ENCODE data around the gene FAM229A. TPM values are rescaled to one million over a fixed set of nuclear protein-coding genes. Genes with fewer than 3 reads are reported as not detected.

Gene FAM229A
- polyA plus RNA-seq, 2 of the 4 experiments (the other 2 are of a cell fraction) = 3.5 to 5.6 TPM

DNA sequence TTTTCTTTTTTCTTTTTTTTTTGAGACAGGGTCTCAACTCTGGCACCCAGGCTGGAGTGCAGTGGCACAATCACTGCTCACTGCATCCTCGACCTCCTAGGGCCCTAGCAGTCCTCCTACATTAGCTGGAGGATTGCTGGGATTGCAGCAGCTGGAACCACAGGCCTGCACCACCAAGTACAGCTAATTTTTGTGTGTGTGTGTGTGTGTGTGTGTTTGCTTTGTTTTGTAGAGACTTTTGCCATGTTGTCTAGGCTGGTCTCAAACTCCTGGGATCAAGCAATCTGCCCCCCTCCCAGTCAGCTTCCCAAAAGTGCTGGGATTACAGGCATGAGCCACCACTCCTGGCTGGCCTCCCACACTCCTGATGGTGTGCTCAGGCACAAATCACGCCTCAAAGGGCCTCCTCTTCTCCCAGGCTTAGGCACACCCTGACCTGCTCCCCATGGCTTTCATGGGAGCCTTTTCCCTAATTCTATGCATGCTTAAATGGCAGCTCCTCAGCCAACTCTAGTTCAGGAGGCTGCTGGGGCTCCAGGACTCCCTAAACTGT lies 9.4 kb downstream of the FAM229A start:
- no peaks in the 10 kb centered on the region for H3K9me3 ChIP-seq
- peak overlapping the region; percentile 88 for H3K4me2 ChIP-seq
- DNase-seq (ENCODE audit: low read depth in 1 of 2, low spot score in 1 of 2) = no peak
- TF ChIP-seq SMC3 (IDR thresholded peaks at IDR 0.05) = no peak
- no peak for TF ChIP-seq ZSCAN20 (CRISPR knock-in tag; IDR thresholded peaks at IDR 0.05)
- no peak for TF ChIP-seq FOSL2 (IDR thresholded peaks at IDR 0.05)
- TF ChIP-seq FOSL2 (CRISPR knock-in tag; IDR thresholded peaks at IDR 0.05) = no peak
- TF ChIP-seq CHD4 (IDR thresholded peaks at IDR 0.05; ENCODE audit: borderline replicate concordance) = no peak
- TF ChIP-seq HDAC2 (IDR thresholded peaks at IDR 0.05) = no peak
- no peak for TF ChIP-seq HOXA7 (CRISPR knock-in tag; IDR thresholded peaks at IDR 0.05)
- TF ChIP-seq CBX2 (IDR thresholded peaks at IDR 0.05; ENCODE audit: borderline replicate concordance, low read depth) = no peak
- TF ChIP-seq, protein P1, sequence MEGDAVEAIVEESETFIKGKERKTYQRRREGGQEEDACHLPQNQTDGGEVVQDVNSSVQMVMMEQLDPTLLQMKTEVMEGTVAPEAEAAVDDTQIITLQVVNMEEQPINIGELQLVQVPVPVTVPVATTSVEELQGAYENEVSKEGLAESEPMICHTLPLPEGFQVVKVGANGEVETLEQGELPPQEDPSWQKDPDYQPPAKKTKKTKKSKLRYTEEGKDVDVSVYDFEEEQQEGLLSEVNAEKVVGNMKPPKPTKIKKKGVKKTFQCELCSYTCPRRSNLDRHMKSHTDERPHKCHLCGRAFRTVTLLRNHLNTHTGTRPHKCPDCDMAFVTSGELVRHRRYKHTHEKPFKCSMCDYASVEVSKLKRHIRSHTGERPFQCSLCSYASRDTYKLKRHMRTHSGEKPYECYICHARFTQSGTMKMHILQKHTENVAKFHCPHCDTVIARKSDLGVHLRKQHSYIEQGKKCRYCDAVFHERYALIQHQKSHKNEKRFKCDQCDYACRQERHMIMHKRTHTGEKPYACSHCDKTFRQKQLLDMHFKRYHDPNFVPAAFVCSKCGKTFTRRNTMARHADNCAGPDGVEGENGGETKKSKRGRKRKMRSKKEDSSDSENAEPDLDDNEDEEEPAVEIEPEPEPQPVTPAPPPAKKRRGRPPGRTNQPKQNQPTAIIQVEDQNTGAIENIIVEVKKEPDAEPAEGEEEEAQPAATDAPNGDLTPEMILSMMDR (IDR thresholded peaks at IDR 0.05) = no peak
- TF ChIP-seq POLR2A (IDR thresholded peaks at IDR 0.05; ENCODE audit: low read length) = no peak
- no peak for TF ChIP-seq JUN (IDR thresholded peaks at IDR 0.05)
- no peak for TF ChIP-seq ESRRA (IDR thresholded peaks at IDR 0.05; ENCODE audit: borderline replicate concordance, low read length)
- no peak for TF ChIP-seq RCOR1 (IDR thresholded peaks at IDR 0.05; ENCODE audit: low read depth, low read length)
- TF ChIP-seq MAZ (IDR thresholded peaks at IDR 0.05; ENCODE audit: borderline replicate concordance, low read depth, low read length) = no peak
- no peak for TF ChIP-seq NR3C1 (IDR thresholded peaks at IDR 0.05)
- TF ChIP-seq, protein P2, sequence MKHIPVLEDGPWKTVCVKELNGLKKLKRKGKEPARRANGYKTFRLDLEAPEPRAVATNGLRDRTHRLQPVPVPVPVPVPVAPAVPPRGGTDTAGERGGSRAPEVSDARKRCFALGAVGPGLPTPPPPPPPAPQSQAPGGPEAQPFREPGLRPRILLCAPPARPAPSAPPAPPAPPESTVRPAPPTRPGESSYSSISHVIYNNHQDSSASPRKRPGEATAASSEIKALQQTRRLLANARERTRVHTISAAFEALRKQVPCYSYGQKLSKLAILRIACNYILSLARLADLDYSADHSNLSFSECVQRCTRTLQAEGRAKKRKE (CRISPR knock-in tag; IDR thresholded peaks at IDR 0.05; ENCODE audit: low read depth) = no peak
- no peak for TF ChIP-seq NFE2L2 (conservative IDR thresholded peaks at IDR 0.05; ENCODE audit: low read length)
- ATAC-seq = no peak
- H3K4me3 ChIP-seq = no peak overlapping the region
- no peak for FAIRE-seq
- H3K4me1 ChIP-seq = peaks cover 7% of the 10 kb centered on the region
- CTCF ChIA-PET = interaction anchor here (1.0 to 1.9 kb wide), 4 partner anchors 13 to 137 kb away, joined by 3 to 5 read pairs (median 4); partner anchors contain the start of gene MARCKSL1
- POLR2A ChIA-PET = no interaction called here
- WGBS (ENCODE audit: missing lambda C conversion rate) = 86% methylated on average over 2 of the region's 2 CpGs
- no peak overlapping the region; a peak in 1 of 6 replicates for H3K27ac ChIP-seq

DNA sequence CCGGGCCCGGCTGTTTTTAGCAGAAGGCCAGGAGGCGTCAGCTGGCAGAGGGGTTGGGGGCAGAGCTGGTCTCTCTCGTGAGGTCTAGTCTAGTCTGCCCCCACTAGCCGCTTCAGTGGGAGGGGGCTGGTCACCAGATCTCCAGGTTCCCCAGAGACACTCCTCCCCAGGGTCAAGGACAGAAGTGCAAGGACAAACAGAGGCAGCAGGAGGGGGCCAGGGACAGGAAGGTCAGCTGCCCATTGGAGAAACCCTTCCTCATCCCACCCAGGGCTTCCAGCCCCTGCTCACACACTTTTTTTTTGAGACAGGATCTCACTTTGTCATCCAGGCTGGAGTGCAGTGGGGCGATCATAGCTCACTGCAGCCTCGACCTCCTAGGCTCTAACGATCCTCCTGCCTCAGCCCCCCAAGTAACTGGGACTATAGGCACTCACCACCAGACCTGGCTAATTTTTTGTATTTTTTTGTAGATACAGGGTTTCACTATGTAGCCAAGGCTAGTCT lies 10.0 kb downstream of the FAM229A start:
- DNase-seq (ENCODE audit: low read depth in 1 of 2, low spot score in 1 of 2) (no peak), ATAC-seq (no peak), FAIRE-seq (no peak)
- TF ChIP-seq FOXS1 (CRISPR knock-in tag; IDR thresholded peaks at IDR 0.05) = no peak
- TF ChIP-seq GATA3 (IDR thresholded peaks at IDR 0.05; ENCODE audit: borderline replicate concordance) = no peak
- no peak for TF ChIP-seq TFCP2L1 (CRISPR knock-in tag; IDR thresholded peaks at IDR 0.05)
- H3K4me1 ChIP-seq = peaks cover 7% of the 10 kb centered on the region
- peak overlapping the region; percentile 83 for H3K4me3 ChIP-seq
- H3K9me3 ChIP-seq = no peaks in the 10 kb centered on the region
- ChIA-PET POLR2A (interaction anchor here (0.6 to 1.9 kb wide), 4 partner anchors 8 to 295 kb away, joined by 3 to 17 read pairs (median 6); partner anchors contain the start of gene MARCKSL1), CTCF (interaction anchor here (0.9 to 2.4 kb wide), 5 partner anchors 10 to 137 kb away, joined by 3 to 8 read pairs (median 5); no protein-coding TSS in a partner anchor)
- peak overlapping the region; percentile 88 for H3K4me2 ChIP-seq
- H3K27ac ChIP-seq = peak overlapping the region; percentile 96 to 98
- WGBS (ENCODE audit: missing lambda C conversion rate) = 93% methylated on average over 3 of the region's 8 CpGs

DNA sequence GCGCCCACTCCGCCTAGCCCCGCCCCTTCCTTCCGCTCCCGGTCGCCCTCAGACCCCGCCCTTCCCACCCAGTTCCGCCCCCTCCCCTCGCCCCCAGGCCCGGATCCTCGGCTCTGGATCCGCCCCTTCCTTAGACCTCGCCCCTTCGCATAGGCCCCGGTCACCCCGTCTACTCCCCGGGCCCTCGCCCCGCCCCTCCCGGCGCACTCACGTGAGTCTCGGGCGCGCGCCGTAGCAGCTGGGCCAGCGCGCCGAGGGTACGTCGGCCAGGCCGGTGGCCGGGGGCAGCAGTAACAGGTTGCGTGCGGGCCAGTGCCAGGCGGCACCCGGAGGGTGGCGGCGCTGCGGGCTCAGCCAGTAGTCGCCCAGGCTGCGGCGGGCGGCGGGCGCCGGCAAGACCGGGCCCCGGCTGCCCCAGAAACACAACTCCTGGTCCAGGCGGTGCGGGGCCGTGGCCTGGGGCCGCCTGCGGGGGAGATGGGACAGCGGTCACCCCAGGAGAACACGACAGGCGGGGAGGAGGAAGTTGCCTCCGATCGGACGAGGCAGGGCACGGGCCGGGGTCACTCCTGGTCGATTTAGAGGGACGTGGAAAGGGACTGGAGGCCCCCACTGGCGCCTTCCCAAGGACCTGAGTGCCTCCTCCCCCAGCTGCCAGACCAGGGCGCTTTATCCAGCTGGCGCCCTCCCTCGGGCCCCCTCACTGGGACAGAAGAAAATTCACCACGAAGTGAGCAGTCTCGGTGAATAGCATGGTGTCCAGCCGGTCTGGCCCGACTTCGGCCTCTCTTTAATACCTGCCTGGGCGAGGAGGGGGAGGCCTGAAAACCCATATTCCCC lies 10.7 kb downstream of the FAM229A start:
- ChIA-PET POLR2A (interaction anchor here (0.6 to 1.9 kb wide), 7 partner anchors 9 to 295 kb away, joined by 3 to 17 read pairs (median 6); partner anchors contain the start of genes MARCKSL1 and TMEM39B), CTCF (interaction anchor here (0.9 to 2.4 kb wide), 7 partner anchors 9 to 136 kb away, joined by 3 to 8 read pairs (median 4); no protein-coding TSS in a partner anchor)
- DNase-seq (ENCODE audit: low read depth in 1 of 2, low spot score in 1 of 2) (peak; percentile 82 to 92), FAIRE-seq (no peak), ATAC-seq (peak; percentile 84 to 93)
- H3K9me3 ChIP-seq = no peaks in the 10 kb centered on the region
- peak overlapping the region; percentile 88 for H3K4me2 ChIP-seq
- peak overlapping the region; percentile 83 for H3K4me3 ChIP-seq
- peaks cover 7% of the 10 kb centered on the region for H3K4me1 ChIP-seq
- WGBS (ENCODE audit: missing lambda C conversion rate) = 0% methylated on average over 16 of the region's 75 CpGs
- H3K27ac ChIP-seq = peak overlapping the region; percentile 96 to 98
- TF ChIP-seq SREBF2 (IDR thresholded peaks at IDR 0.05) (no peak), JUN (IDR thresholded peaks at IDR 0.05) (peak in 1 of 2 experiments; percentile 62; a peak in 2 of 5 replicates), POLR2A (IDR thresholded peaks at IDR 0.05; ENCODE audit: low read length) (peak; percentile 78), BHLHE40 (IDR thresholded peaks at IDR 0.05; ENCODE audit: low read depth, low read length) (peak; percentile 88), PHF8 (IDR thresholded peaks at IDR 0.05; ENCODE audit: borderline replicate concordance, low read depth) (peak; percentile 80)
- TF ChIP-seq, protein P3, sequence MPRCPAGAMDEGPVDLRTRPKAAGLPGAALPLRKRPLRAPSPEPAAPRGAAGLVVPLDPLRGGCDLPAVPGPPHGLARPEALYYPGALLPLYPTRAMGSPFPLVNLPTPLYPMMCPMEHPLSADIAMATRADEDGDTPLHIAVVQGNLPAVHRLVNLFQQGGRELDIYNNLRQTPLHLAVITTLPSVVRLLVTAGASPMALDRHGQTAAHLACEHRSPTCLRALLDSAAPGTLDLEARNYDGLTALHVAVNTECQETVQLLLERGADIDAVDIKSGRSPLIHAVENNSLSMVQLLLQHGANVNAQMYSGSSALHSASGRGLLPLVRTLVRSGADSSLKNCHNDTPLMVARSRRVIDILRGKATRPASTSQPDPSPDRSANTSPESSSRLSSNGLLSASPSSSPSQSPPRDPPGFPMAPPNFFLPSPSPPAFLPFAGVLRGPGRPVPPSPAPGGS (IDR thresholded peaks at IDR 0.05) = peak; percentile 68; the same call in 2 of the 3 replicates

Measured in A549 (cell line).